Karpas-422 (cell line): ENCODE results near the gene FANCM. TPM values are rescaled to one million over a fixed set of nuclear protein-coding genes. Genes with fewer than 3 reads are reported as not detected.

Experiments used
- DNase-seq: peaks from one replicate; pipeline ENCODE4 v3.0.0-alpha.2; 2015
- H2AFZ ChIP-seq: fragments of 200-600 bp; sonication (generic); 2 replicates; pipeline ENCODE4 v1.6.1; 2014; ENCODE audit warnings: antibody characterized with exemption, low read length, mixed read lengths
- H3K27ac ChIP-seq: fragments of 200-600 bp; sonication (generic); 2 replicates; pipeline ENCODE4 v1.5.1; 2014; ENCODE audit warnings: mild to moderate bottlenecking, low read length, moderate library complexity
- H3K27me3 ChIP-seq: fragments of 200-600 bp; sonication (generic); 2 replicates; pipeline ENCODE4 v1.6.1; 2014; ENCODE audit warnings: low read length, mixed read lengths
- H3K36me3 ChIP-seq: fragments of 200-600 bp; sonication (generic); 2 replicates; pipeline ENCODE4 v1.6.1; 2014; ENCODE audit warnings: low read length, mixed read lengths; ENCODE audit not compliant: insufficient read depth
- H3K4me1 ChIP-seq: fragments of 200-600 bp; sonication (generic); 2 replicates; pipeline ENCODE4 v1.6.1; 2014; ENCODE audit warnings: mild to moderate bottlenecking, low read length, mixed read lengths
- H3K4me2 ChIP-seq: fragments of 200-600 bp; sonication (generic); 2 replicates; pipeline ENCODE4 v1.6.1; 2014; ENCODE audit warnings: low read length, low read depth, mild to moderate bottlenecking; ENCODE audit not compliant: poor library complexity, severe bottlenecking
- H3K4me3 ChIP-seq: fragments of 200-600 bp; sonication (generic); 2 replicates; pipeline ENCODE4 v1.5.1; 2014; ENCODE audit warnings: mild to moderate bottlenecking, antibody characterized with exemption, low read length, mixed read lengths
- H3K79me2 ChIP-seq: fragments of 200-600 bp; sonication (generic); 2 replicates; pipeline ENCODE4 v1.6.1; 2014; ENCODE audit warnings: mild to moderate bottlenecking, low read length, mixed read lengths
- H3K9ac ChIP-seq: fragments of 200-600 bp; sonication (generic); 2 replicates; pipeline ENCODE4 v1.6.0; 2014; ENCODE audit warnings: low read length
- H3K9me2 ChIP-seq: fragments of 200-600 bp; sonication (generic), shearing (Covaris generic); replicated peaks from 2 replicates; pipeline ENCODE4 v1.6.0; 2014; ENCODE audit warnings: mild to moderate bottlenecking, low read length, moderate library complexity; ENCODE audit not compliant: insufficient read depth
- H3K9me3 ChIP-seq: fragments of 300-700, 200-600 bp; sonication (generic); 2 replicates; pipeline ENCODE4 v1.6.1; 2014; ENCODE audit warnings: low read length, mixed read lengths
- H4K20me1 ChIP-seq: fragments of 200-600 bp; sonication (generic); 2 replicates; pipeline ENCODE4 v1.6.1; 2014; ENCODE audit warnings: mild to moderate bottlenecking, antibody characterized with exemption, low read length, low read depth; ENCODE audit not compliant: insufficient read depth
- total RNA-seq: library from RNA; depleted of rRNA; stranded (reverse); fragments of >200 nt; shearing (Covaris generic); gene quantifications from 2 replicates; pipeline ENCODE4 v1.2.3, GENCODE V29; 2014; ENCODE audit warnings: low replicate concordance; rRNA removed

The FANCM gene, protein sequence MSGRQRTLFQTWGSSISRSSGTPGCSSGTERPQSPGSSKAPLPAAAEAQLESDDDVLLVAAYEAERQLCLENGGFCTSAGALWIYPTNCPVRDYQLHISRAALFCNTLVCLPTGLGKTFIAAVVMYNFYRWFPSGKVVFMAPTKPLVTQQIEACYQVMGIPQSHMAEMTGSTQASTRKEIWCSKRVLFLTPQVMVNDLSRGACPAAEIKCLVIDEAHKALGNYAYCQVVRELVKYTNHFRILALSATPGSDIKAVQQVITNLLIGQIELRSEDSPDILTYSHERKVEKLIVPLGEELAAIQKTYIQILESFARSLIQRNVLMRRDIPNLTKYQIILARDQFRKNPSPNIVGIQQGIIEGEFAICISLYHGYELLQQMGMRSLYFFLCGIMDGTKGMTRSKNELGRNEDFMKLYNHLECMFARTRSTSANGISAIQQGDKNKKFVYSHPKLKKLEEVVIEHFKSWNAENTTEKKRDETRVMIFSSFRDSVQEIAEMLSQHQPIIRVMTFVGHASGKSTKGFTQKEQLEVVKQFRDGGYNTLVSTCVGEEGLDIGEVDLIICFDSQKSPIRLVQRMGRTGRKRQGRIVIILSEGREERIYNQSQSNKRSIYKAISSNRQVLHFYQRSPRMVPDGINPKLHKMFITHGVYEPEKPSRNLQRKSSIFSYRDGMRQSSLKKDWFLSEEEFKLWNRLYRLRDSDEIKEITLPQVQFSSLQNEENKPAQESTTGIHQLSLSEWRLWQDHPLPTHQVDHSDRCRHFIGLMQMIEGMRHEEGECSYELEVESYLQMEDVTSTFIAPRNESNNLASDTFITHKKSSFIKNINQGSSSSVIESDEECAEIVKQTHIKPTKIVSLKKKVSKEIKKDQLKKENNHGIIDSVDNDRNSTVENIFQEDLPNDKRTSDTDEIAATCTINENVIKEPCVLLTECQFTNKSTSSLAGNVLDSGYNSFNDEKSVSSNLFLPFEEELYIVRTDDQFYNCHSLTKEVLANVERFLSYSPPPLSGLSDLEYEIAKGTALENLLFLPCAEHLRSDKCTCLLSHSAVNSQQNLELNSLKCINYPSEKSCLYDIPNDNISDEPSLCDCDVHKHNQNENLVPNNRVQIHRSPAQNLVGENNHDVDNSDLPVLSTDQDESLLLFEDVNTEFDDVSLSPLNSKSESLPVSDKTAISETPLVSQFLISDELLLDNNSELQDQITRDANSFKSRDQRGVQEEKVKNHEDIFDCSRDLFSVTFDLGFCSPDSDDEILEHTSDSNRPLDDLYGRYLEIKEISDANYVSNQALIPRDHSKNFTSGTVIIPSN (N-terminal part only)
- 22.7 and 32.2 TPM in 2 replicates for total RNA-seq

GRCh38 chr14:45135659-45136395 is at the start of gene FANCM:
Gene FANCM (plus strand): TSS chr14:45135930. CDS start chr14:45136032, 102 bp downstream.
- Histone ChIP-seq H3K79me2 (peaks cover 84% of the 10 kb centered on the region), H3K9me3 (no peaks in the 10 kb centered on the region), H3K27me3 (no peaks in the 10 kb centered on the region), H3K9ac (peak within 1 kb of the TSS; percentile 83), H3K4me1 (peaks cover 63% of the 10 kb centered on the region), H3K27ac (peak within 1 kb of the TSS; percentile 91), H3K4me2 (peak within 1 kb of the TSS; percentile 96), H3K36me3 (peaks cover 9% of the 10 kb centered on the region; the same call in 1 of the 2 replicates), H2AFZ (peak within 1 kb of the TSS; percentile 53), H4K20me1 (no peaks in the 10 kb centered on the region; the same call in 1 of the 2 replicates), H3K9me2 (no peaks in the 10 kb centered on the region), H3K4me3 (peak within 1 kb of the TSS; percentile 95)
- DNase-seq = peak; percentile 100

- peak overlapping the region; percentile 34 for H3K4me2 ChIP-seq
- H3K4me1 ChIP-seq = peaks cover 69% of the 10 kb centered on the region
- no peaks in the 10 kb centered on the region for H3K27me3 ChIP-seq
- no peak overlapping the region for H3K9ac ChIP-seq
- H3K4me3 ChIP-seq = no peak overlapping the region
- peaks cover 26% of the 10 kb centered on the region; the same call in 1 of the 2 replicates for H3K36me3 ChIP-seq
- H3K27ac ChIP-seq = 0 out of 2 replicates have a peak overlapping the region, but pooled peaks have one; percentile 17
- peaks cover 99% of the 10 kb centered on the region for H3K79me2 ChIP-seq
- no peaks in the 10 kb centered on the region for H3K9me3 ChIP-seq
- DNase-seq = no peak
- H2AFZ ChIP-seq = no peak overlapping the region
- peaks cover 23% of the 10 kb centered on the region; the same call in 1 of the 2 replicates for H4K20me1 ChIP-seq
- H3K9me2 ChIP-seq = no peaks in the 10 kb centered on the region
Measured at GRCh38 chr14:45089813-45090212, 45.9 kb upstream of the FANCM start.

GRCh38 chr14:45091710-45092109 is 44.0 kb upstream of the FANCM start:
- no peak for DNase-seq
- H3K27ac ChIP-seq = 0 out of 2 replicates have a peak overlapping the region, but pooled peaks have one; percentile 5
- no peak overlapping the region for H3K4me3 ChIP-seq
- no peaks in the 10 kb centered on the region for H3K27me3 ChIP-seq
- H3K4me1 ChIP-seq = peaks cover 53% of the 10 kb centered on the region
- no peak overlapping the region for H3K9ac ChIP-seq
- H3K36me3 ChIP-seq = peaks cover 42% of the 10 kb centered on the region
- H2AFZ ChIP-seq = no peak overlapping the region
- H3K79me2 ChIP-seq = peaks cover 98% of the 10 kb centered on the region
- H4K20me1 ChIP-seq = peaks cover 5% of the 10 kb centered on the region; the same call in 1 of the 2 replicates
- H3K4me2 ChIP-seq = peak overlapping the region; percentile 6
- H3K9me3 ChIP-seq = no peaks in the 10 kb centered on the region
- H3K9me2 ChIP-seq = no peaks in the 10 kb centered on the region

- Histone ChIP-seq H3K9me3 (no peaks in the 10 kb centered on the region), H3K9ac (no peak overlapping the region), H3K4me2 (no peak overlapping the region), H3K79me2 (peaks cover 98% of the 10 kb centered on the region), H3K4me3 (no peak overlapping the region), H3K4me1 (peaks cover 29% of the 10 kb centered on the region), H4K20me1 (no peaks in the 10 kb centered on the region; the same call in 1 of the 2 replicates), H3K27ac (no peak overlapping the region), H3K36me3 (peaks cover 42% of the 10 kb centered on the region), H3K27me3 (no peaks in the 10 kb centered on the region), H3K9me2 (no peaks in the 10 kb centered on the region), H2AFZ (no peak overlapping the region)
- no peak for DNase-seq
Measured at GRCh38 chr14:45094275-45094674, 41.5 kb upstream of the FANCM start.

DNA sequence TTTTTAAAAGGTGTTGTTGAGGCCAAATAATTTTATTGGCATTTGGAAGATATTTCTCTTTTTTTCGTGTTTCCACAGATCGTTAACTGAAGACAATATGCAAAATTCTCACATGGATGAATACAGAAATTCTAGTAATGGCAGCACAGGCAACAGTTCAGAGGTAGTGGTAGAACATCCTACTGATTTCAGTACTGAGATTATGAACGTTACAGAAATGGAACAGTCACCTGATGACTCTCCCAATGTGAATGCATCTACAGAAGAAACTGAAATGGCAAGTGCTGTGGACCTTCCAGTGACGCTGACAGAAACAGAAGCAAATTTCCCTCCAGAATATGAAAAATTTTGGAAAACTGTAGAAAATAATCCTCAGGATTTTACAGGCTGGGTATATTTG is 40.6 kb upstream of the FANCM start:
- Histone ChIP-seq H3K4me1 (peaks cover 20% of the 10 kb centered on the region), H3K36me3 (peaks cover 48% of the 10 kb centered on the region), H3K9ac (no peak overlapping the region), H3K27ac (no peak overlapping the region), H4K20me1 (no peaks in the 10 kb centered on the region; the same call in 1 of the 2 replicates), H3K4me2 (no peak overlapping the region), H3K9me3 (no peaks in the 10 kb centered on the region), H3K4me3 (no peak overlapping the region), H2AFZ (no peak overlapping the region), H3K79me2 (peaks cover 98% of the 10 kb centered on the region), H3K9me2 (no peaks in the 10 kb centered on the region), H3K27me3 (no peaks in the 10 kb centered on the region)
- no peak for DNase-seq

DNA sequence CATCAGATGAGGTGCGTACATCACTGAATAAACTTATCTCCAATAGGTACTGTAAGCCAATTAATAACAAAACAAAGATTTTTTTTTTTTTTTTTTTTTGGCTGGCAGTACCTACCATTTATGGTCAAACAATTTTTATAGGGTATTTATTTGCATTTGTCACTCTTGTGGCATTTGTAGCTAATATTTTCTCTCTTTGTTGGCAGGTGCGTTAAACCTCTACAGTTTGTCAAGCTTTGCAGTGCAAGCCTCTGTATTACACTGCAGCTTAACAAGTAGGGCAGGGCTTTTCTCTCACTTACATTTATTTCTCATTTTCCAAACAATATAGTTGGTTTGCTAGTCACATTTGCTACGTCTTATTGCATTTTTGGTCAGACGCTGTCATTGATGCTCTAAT is 39.5 kb upstream of the FANCM start:
- Histone ChIP-seq H3K27ac (no peak overlapping the region), H3K4me1 (peaks cover 9% of the 10 kb centered on the region), H3K9me3 (no peaks in the 10 kb centered on the region), H4K20me1 (no peaks in the 10 kb centered on the region; the same call in 1 of the 2 replicates), H3K4me2 (no peak overlapping the region), H3K36me3 (peaks cover 56% of the 10 kb centered on the region), H2AFZ (no peak overlapping the region), H3K79me2 (peaks cover 98% of the 10 kb centered on the region), H3K9me2 (no peaks in the 10 kb centered on the region), H3K27me3 (no peaks in the 10 kb centered on the region), H3K9ac (no peak overlapping the region), H3K4me3 (no peak overlapping the region)
- DNase-seq = no peak

GRCh38 chr14:45103806-45104205 is 31.9 kb upstream of the FANCM start:
- H3K36me3 ChIP-seq = peaks cover 79% of the 10 kb centered on the region
- H2AFZ ChIP-seq = no peak overlapping the region
- no peaks in the 10 kb centered on the region for H3K9me2 ChIP-seq
- H3K4me2 ChIP-seq = no peak overlapping the region
- no peak overlapping the region for H3K27ac ChIP-seq
- H3K79me2 ChIP-seq = peaks cover 84% of the 10 kb centered on the region
- no peak for DNase-seq
- no peaks in the 10 kb centered on the region for H3K4me1 ChIP-seq
- H3K9me3 ChIP-seq = no peaks in the 10 kb centered on the region
- no peaks in the 10 kb centered on the region for H4K20me1 ChIP-seq
- H3K4me3 ChIP-seq = no peak overlapping the region
- no peaks in the 10 kb centered on the region for H3K27me3 ChIP-seq
- no peak overlapping the region for H3K9ac ChIP-seq
